ENCODE results near the gene IL4I1. TPM values are rescaled to one million over a fixed set of nuclear protein-coding genes. Genes with fewer than 3 reads are reported as not detected.
A peak's percentile ranks its signal among the peaks of the same experiment; 100 is the strongest.
"Not testable (repeated sequence)": the region's sequence is repeated elsewhere in the genome, so short reads cannot be mapped to it uniquely, and the experiment has no call there.

Gene IL4I1
- total RNA-seq, 1 donor from 2014 or later = 0.12 TPM

DNA sequence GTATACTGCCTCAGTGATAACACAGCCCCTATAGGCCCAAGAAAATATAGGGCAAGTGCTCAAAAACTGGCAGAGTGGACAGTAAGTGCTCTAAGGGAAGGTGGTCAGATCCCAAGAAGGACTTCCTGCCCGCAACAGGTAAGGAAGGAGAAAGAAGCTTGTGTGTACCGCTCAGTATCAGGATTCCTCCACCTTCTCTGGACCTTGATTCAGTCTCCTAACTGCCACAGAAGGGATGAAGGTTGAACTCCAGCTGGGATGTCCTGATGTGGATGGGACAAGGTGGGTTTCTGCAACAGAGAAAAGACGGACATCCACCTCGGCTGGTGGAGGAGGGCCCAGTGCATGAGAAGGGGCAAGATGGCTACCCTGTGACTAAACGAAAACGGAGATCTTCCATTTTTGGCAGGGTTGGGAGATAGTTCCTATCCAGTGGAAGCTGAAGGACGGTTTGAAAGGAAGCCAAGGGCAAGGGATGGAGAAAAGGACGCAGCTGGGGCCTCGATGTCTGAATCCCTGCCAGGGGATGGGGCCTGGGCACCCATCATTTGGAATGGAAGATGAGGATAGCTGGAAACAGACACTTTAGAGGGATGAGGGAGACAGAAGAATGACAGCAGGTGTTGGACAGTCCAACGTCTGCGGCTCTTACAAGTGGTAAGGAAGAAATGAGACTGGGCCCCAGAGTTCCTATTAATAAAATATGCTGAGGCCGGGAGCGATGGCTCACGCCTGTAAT lies 31.0 kb upstream of the IL4I1 start:
- peak overlapping the region; percentile 94 for H3K27ac Mint-ChIP-seq (ENCODE audit: unreplicated experiment)
- H3K4me1 Mint-ChIP-seq = peaks cover 39% of the 10 kb centered on the region
- peaks cover 31% of the 10 kb centered on the region for H3K36me3 Mint-ChIP-seq (ENCODE audit: low read depth)
- DNase-seq (ENCODE audit: low read depth, low spot score) = no peak
- H3K9me3 Mint-ChIP-seq = peaks cover 5% of the 10 kb centered on the region
- peaks cover 16% of the 10 kb centered on the region for H3K27me3 Mint-ChIP-seq (ENCODE audit: low read depth)
- TF ChIP-seq, protein P1, sequence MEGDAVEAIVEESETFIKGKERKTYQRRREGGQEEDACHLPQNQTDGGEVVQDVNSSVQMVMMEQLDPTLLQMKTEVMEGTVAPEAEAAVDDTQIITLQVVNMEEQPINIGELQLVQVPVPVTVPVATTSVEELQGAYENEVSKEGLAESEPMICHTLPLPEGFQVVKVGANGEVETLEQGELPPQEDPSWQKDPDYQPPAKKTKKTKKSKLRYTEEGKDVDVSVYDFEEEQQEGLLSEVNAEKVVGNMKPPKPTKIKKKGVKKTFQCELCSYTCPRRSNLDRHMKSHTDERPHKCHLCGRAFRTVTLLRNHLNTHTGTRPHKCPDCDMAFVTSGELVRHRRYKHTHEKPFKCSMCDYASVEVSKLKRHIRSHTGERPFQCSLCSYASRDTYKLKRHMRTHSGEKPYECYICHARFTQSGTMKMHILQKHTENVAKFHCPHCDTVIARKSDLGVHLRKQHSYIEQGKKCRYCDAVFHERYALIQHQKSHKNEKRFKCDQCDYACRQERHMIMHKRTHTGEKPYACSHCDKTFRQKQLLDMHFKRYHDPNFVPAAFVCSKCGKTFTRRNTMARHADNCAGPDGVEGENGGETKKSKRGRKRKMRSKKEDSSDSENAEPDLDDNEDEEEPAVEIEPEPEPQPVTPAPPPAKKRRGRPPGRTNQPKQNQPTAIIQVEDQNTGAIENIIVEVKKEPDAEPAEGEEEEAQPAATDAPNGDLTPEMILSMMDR (conservative IDR thresholded peaks at IDR 0.05) = no peak
- H3K4me3 Mint-ChIP-seq = peak overlapping the region; percentile 96

DNA sequence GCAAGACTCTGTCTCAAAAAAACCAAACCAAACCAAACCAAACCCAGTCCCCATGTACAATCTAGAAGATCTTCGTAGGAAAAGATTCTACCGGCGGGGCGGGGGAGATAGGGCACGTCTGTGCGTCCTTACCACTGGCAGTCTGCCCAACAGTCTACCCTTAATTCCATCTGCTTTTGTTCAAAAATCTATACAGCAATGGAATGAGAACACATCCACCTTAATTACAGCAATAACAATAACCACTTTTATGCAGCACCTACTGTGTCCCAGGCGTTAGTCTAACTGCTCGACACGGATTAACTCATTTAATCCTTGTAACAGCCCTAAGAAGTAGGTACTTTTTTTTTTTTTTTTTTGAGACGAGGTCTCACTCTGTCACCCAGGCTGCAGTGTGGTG lies 29.8 kb upstream of the IL4I1 start:
- H3K9me3 Mint-ChIP-seq = peaks cover 5% of the 10 kb centered on the region
- peaks cover 27% of the 10 kb centered on the region for H3K36me3 Mint-ChIP-seq (ENCODE audit: low read depth)
- no peak overlapping the region for H3K27ac Mint-ChIP-seq (ENCODE audit: unreplicated experiment)
- DNase-seq (ENCODE audit: low read depth, low spot score) = no peak
- peak overlapping the region; percentile 81 for H3K4me3 Mint-ChIP-seq
- peaks cover 46% of the 10 kb centered on the region for H3K4me1 Mint-ChIP-seq
- H3K27me3 Mint-ChIP-seq (ENCODE audit: low read depth) = peaks cover 16% of the 10 kb centered on the region
- TF ChIP-seq, protein P1 (conservative IDR thresholded peaks at IDR 0.05) = no peak

DNA sequence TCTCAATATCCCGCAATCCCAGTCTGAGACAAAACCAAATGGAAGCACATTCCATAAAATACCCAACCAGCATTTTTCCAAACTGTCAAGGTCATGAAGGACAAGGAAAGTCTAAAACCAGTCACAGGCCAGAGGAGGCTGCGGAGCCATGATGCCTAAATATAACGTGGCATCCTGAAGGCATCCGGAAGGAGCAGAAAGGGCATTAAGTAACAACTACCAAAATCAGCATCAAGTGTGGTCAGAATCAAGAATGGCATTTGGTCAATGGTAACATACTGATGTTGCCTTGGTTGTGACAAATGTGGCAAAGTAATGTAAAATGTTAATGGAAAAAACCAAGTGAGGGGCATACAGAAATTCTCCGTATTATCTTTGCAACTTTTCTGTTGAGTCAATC lies 28.8 kb upstream of the IL4I1 start:
- peaks cover 27% of the 10 kb centered on the region for H3K36me3 Mint-ChIP-seq (ENCODE audit: low read depth)
- DNase-seq (ENCODE audit: low read depth, low spot score) = no peak
- H3K27me3 Mint-ChIP-seq (ENCODE audit: low read depth) = peaks cover 16% of the 10 kb centered on the region
- no peak overlapping the region for H3K27ac Mint-ChIP-seq (ENCODE audit: unreplicated experiment)
- H3K4me3 Mint-ChIP-seq = peak overlapping the region; percentile 74
- H3K4me1 Mint-ChIP-seq = peaks cover 47% of the 10 kb centered on the region
- TF ChIP-seq, protein P1 (conservative IDR thresholded peaks at IDR 0.05) = no peak
- H3K9me3 Mint-ChIP-seq = peaks cover 5% of the 10 kb centered on the region

GRCh38 chr19:49924881-49925210 lies 28.2 kb upstream of the IL4I1 start:
- not testable (repeated sequence) for H3K27ac Mint-ChIP-seq (ENCODE audit: unreplicated experiment); DNase-seq (ENCODE audit: low read depth, low spot score); H3K9me3 Mint-ChIP-seq
- H3K27me3 Mint-ChIP-seq (ENCODE audit: low read depth) = peaks cover 13% of the 10 kb centered on the region
- peaks cover 23% of the 10 kb centered on the region for H3K36me3 Mint-ChIP-seq (ENCODE audit: low read depth)
- H3K4me1 Mint-ChIP-seq = peaks cover 45% of the 10 kb centered on the region
- peak overlapping the region; percentile 72 for H3K4me3 Mint-ChIP-seq

DNA sequence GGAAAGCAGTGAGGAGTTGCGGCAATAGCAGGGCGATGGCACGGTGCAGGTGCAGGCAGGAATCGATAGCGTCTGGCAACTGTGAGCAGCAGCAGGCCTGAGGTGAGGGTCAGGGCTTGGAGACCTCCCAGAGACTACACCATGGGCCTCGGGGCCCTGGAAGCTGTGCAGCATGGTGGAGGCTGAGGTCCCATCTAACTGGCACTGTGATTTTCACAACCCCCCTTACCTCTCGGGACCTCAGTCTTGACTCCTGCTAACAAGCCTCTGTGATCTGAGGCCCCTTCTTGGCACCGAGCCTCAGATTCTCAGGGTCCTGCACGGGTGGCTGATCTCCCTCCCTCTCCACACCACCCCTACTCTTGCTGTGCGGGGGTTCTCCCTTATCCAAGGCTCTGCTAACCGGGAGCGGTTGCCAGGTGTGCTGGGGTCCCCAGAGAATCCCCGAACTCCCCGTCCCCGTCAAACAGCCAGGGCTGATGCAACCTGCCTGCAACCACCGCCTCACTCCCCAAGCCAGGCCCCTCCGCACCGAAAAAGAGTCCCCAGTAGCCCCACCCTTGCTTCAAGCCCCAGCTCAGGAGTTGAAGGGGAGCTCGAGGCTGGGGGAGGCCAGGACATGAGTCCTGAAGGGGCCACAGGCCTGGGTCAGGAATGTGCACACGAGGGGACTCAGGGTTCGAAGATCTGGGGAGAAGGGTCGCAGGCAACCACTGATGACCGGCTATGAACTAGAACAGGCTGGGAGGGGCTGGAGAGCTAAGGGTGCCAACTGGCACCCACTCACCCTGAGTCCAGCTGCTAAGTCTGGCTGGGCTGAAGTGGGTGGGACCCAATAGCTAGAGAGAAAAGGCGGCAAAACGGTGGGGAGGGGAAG lies 27.6 kb upstream of the IL4I1 start:
- peak overlapping the region; percentile 19 for H3K27ac Mint-ChIP-seq (ENCODE audit: unreplicated experiment)
- H3K4me1 Mint-ChIP-seq = peaks cover 39% of the 10 kb centered on the region

More for the DNA sequence above, 27.6 kb upstream of the IL4I1 start:
- no peak for DNase-seq (ENCODE audit: low read depth, low spot score)
- TF ChIP-seq, protein P1 (conservative IDR thresholded peaks at IDR 0.05) = no peak
- Mint-ChIP-seq H3K27me3 (ENCODE audit: low read depth) (peaks cover 7% of the 10 kb centered on the region), H3K4me3 (peak overlapping the region; percentile 72), H3K9me3 (no peaks in the 10 kb centered on the region), H3K36me3 (ENCODE audit: low read depth) (peaks cover 24% of the 10 kb centered on the region)

All from neural crest cell (in vitro differentiated cells).